Osteoblast (primary cell): ENCODE data around the gene TENM3. TPM values are rescaled to one million over a fixed set of nuclear protein-coding genes. Genes with fewer than 3 reads are reported as not detected.

Experiments
- DNase-seq: peaks from one replicate; pipeline ENCODE4 v3.0.0; 2011; ENCODE audit warnings: low spot score, mixed read lengths; ENCODE audit not compliant: insufficient read length; ENCODE audit errors: missing footprints
- H2AFZ ChIP-seq: 2 replicates; pipeline ENCODE4 v1.6.0; 2011; ENCODE audit warnings: mild to moderate bottlenecking, low read length
- H3K27ac ChIP-seq: 2 replicates; pipeline ENCODE4 v1.5.1; 2011; ENCODE audit warnings: mild to moderate bottlenecking, low read depth, low read length, moderate library complexity
- H3K27me3 ChIP-seq: 2 replicates; pipeline ENCODE4 v1.6.0; 2012; ENCODE audit warnings: mild to moderate bottlenecking, control low read depth, inconsistent platforms, low read length, moderate library complexity; ENCODE audit not compliant: insufficient read depth
- H3K36me3 ChIP-seq: 2 replicates; pipeline ENCODE4 v1.5.1; 2011; ENCODE audit warnings: mild to moderate bottlenecking, low read length, control low read depth, moderate library complexity; ENCODE audit not compliant: insufficient read depth
- H3K4me1 ChIP-seq: 2 replicates; pipeline ENCODE4 v1.5.1; 2011; ENCODE audit warnings: mild to moderate bottlenecking, low read length, control low read depth, moderate library complexity; ENCODE audit not compliant: insufficient read depth
- H3K4me2 ChIP-seq: 2 replicates; pipeline ENCODE4 v1.6.0; 2011; ENCODE audit warnings: mild to moderate bottlenecking, low read length; ENCODE audit not compliant: insufficient read depth
- H3K4me3 ChIP-seq: fragments of 200-600 bp; sonication (generic); 3 replicates; pipeline ENCODE4 v1.5.1; 2012; ENCODE audit warnings: mild to moderate bottlenecking, low read length, inconsistent platforms; ENCODE audit not compliant: insufficient read depth
- H3K79me2 ChIP-seq: 2 replicates; pipeline ENCODE4 v1.6.0; 2012; ENCODE audit warnings: mild to moderate bottlenecking, low read length, control low read depth, inconsistent platforms; ENCODE audit not compliant: insufficient read depth
- H3K9me3 ChIP-seq: 2 replicates; pipeline ENCODE4 v1.5.1; 2011; ENCODE audit warnings: low read depth, low read length, control low read depth
- H4K20me1 ChIP-seq: 2 replicates; pipeline ENCODE4 v1.6.0; 2012; ENCODE audit warnings: mild to moderate bottlenecking, low read length, control low read depth; ENCODE audit not compliant: insufficient read depth
- CTCF ChIP-seq: IDR thresholded peaks from 2 replicates; pipeline ENCODE4 v1.5.1; 2011; ENCODE audit warnings: mild to moderate bottlenecking, low read depth, low read length, moderate library complexity; ENCODE audit errors: extremely low read depth
- total RNA-seq: library from RNA; depleted of rRNA; stranded (reverse); fragments of >200 nt; gene quantifications from 2 replicates; pipeline ENCODE4 v1.2.3, GENCODE V29; 2012

Gene TENM3
- total RNA-seq, 1 donor = 59.0 TPM

- Histone ChIP-seq H3K4me3 (no peak overlapping the region), H2AFZ (no peak overlapping the region), H3K4me2 (no peak overlapping the region), H3K4me1 (no peaks in the 10 kb centered on the region), H3K79me2 (no peaks in the 10 kb centered on the region), H4K20me1 (no peaks in the 10 kb centered on the region), H3K36me3 (no peaks in the 10 kb centered on the region), H3K27me3 (no peaks in the 10 kb centered on the region), H3K9me3 (no peaks in the 10 kb centered on the region), H3K27ac (no peak overlapping the region)
- no peak for DNase-seq
- TF ChIP-seq CTCF = no peak
Observed at GRCh38 chr4:182413550-182413949, 170.3 kb downstream of the TENM3 start.

- no peak overlapping the region for H2AFZ ChIP-seq
- H3K79me2 ChIP-seq = no peaks in the 10 kb centered on the region
- H3K9me3 ChIP-seq = no peaks in the 10 kb centered on the region
- H3K4me2 ChIP-seq = no peak overlapping the region
- no peaks in the 10 kb centered on the region for H3K27me3 ChIP-seq
- no peak overlapping the region for H3K4me3 ChIP-seq
- DNase-seq = no peak
- no peaks in the 10 kb centered on the region for H3K4me1 ChIP-seq
- no peak overlapping the region for H3K27ac ChIP-seq
- no peaks in the 10 kb centered on the region for H4K20me1 ChIP-seq
- H3K36me3 ChIP-seq = no peaks in the 10 kb centered on the region
- TF ChIP-seq CTCF = no peak
Observed at GRCh38 chr4:182415116-182415515, 171.9 kb downstream of the TENM3 start.

- H3K4me1 ChIP-seq = no peaks in the 10 kb centered on the region
- no peaks in the 10 kb centered on the region for H3K9me3 ChIP-seq
- no peaks in the 10 kb centered on the region for H3K27me3 ChIP-seq
- no peak for TF ChIP-seq CTCF
- no peaks in the 10 kb centered on the region for H3K36me3 ChIP-seq
- no peak overlapping the region for H3K27ac ChIP-seq
- H3K4me3 ChIP-seq = no peak overlapping the region
- no peak overlapping the region for H2AFZ ChIP-seq
- no peak for DNase-seq
- H3K4me2 ChIP-seq = no peak overlapping the region
- no peaks in the 10 kb centered on the region for H3K79me2 ChIP-seq
- H4K20me1 ChIP-seq = no peaks in the 10 kb centered on the region
Observed at GRCh38 chr4:182416067-182416466, 172.9 kb downstream of the TENM3 start.

GRCh38 chr4:182418054-182418734 lies 175.0 kb downstream of the TENM3 start:
- Histone ChIP-seq H3K4me2 (no peak overlapping the region), H3K27ac (no peak overlapping the region), H3K36me3 (no peaks in the 10 kb centered on the region), H3K79me2 (no peaks in the 10 kb centered on the region), H3K27me3 (no peaks in the 10 kb centered on the region), H3K4me3 (no peak overlapping the region), H3K9me3 (no peaks in the 10 kb centered on the region), H4K20me1 (no peaks in the 10 kb centered on the region), H2AFZ (no peak overlapping the region), H3K4me1 (no peaks in the 10 kb centered on the region)
- TF ChIP-seq CTCF = no peak
- no peak for DNase-seq
